ENCODE measurements around the gene PIP5KL1. TPM values are rescaled to one million over a fixed set of nuclear protein-coding genes. Genes with fewer than 3 reads are reported as not detected.

PIP5KL1 gene
- total RNA-seq, 1 experiment from 2014 or later = 0.95 TPM

DNA sequence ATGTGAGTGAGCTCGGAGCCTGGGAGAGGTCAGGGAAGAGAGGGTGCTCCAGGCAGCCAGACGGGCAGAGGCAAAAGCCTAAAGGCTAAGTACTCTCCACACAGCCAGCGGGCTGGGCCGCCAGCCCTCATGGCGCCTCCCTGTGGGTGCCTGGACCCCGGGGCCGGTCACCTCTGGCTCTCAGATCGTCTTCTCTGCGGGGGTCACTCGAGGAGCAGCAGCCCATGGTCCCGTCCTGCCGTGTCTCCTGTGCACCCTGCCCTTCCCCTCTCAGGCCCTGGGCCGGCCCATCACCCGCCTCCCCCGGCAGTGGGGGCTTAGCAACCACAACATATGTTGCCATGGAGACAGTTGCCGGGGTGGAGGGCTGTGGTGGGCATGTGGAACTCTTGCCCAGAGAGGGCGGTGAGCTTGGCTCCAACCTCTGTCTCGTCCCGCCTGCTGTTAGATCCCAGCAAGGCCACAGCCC lies 57.3 kb downstream of the PIP5KL1 start:
- DNase-seq (ENCODE audit: low spot score) = no peak

- DNase-seq (ENCODE audit: low spot score) = no peak
Measured at GRCh38 chr9:127872369-127873222, 58.0 kb downstream of the PIP5KL1 start.

GRCh38 chr9:127871531-127871930 lies 59.0 kb downstream of the PIP5KL1 start:
- DNase-seq (ENCODE audit: low spot score) = no peak

- no peak for DNase-seq (ENCODE audit: low spot score)
Measured at GRCh38 chr9:127870887-127871286, 59.7 kb downstream of the PIP5KL1 start.

Other genes with a start within 250 kb of the PIP5KL1 start
- gene CFAP157, start 223.8 kb downstream of the PIP5KL1 start, total RNA-seq (2014; rRNA removed; shearing (Covaris generic)) = not detected in 2 replicates
- gene PTRH1, start 215.1 kb downstream of the PIP5KL1 start, total RNA-seq (2014; rRNA removed; shearing (Covaris generic)) = 9.9 and 11.4 TPM in 2 replicates
- gene TTC16, start 214.7 kb downstream of the PIP5KL1 start, total RNA-seq (2014; rRNA removed; shearing (Covaris generic)) = not detected in 2 replicates
- gene TOR2A, start 195.5 kb downstream of the PIP5KL1 start, total RNA-seq (2014; rRNA removed; shearing (Covaris generic)) = 6.3 and 11.5 TPM in 2 replicates
- gene SH2D3C, start 152.1 kb downstream of the PIP5KL1 start, total RNA-seq (2014; rRNA removed; shearing (Covaris generic)) = 0.12 and 0.23 TPM in 2 replicates
- gene CDK9, start 144.7 kb downstream of the PIP5KL1 start, total RNA-seq (2014; rRNA removed; shearing (Covaris generic)) = 22.8 and 24.8 TPM in 2 replicates
- gene FPGS, start 127.9 kb downstream of the PIP5KL1 start, total RNA-seq (2014; rRNA removed; shearing (Covaris generic)) = 32.8 and 49.8 TPM in 2 replicates
- 1.8 and 3.0 TPM in 2 replicates for gene ENG, start 76.1 kb downstream of the PIP5KL1 start, total RNA-seq (2014; rRNA removed; shearing (Covaris generic))
- 25.3 and 45.7 TPM in 2 replicates for gene AK1, start 53.1 kb downstream of the PIP5KL1 start, total RNA-seq (2014; rRNA removed; shearing (Covaris generic))
- 12.4 and 14.8 TPM in 2 replicates for gene ST6GALNAC6, start 31.2 kb downstream of the PIP5KL1 start, total RNA-seq (2014; rRNA removed; shearing (Covaris generic))
- gene ST6GALNAC4, start 13.7 kb downstream of the PIP5KL1 start, total RNA-seq (2014; rRNA removed; shearing (Covaris generic)) = 5.2 and 12.8 TPM in 2 replicates
- gene DPM2, start 7.1 kb upstream of the PIP5KL1 start, total RNA-seq (2014; rRNA removed; shearing (Covaris generic)) = 31.1 and 35.4 TPM in 2 replicates
- 7.6 and 10.6 TPM in 2 replicates for gene EEIG1, start 50.2 kb upstream of the PIP5KL1 start, total RNA-seq (2014; rRNA removed; shearing (Covaris generic))
- gene NAIF1, start 136.5 kb upstream of the PIP5KL1 start, total RNA-seq (2014; rRNA removed; shearing (Covaris generic)) = 6.5 and 12.3 TPM in 2 replicates
- 4.7 and 5.8 TPM in 2 replicates for gene SLC25A25, start 137.5 kb upstream of the PIP5KL1 start, total RNA-seq (2014; rRNA removed; shearing (Covaris generic))
- gene PTGES2, start 197.0 kb upstream of the PIP5KL1 start, total RNA-seq (2014; rRNA removed; shearing (Covaris generic)) = 25.7 and 37.0 TPM in 2 replicates
- gene LCN2, start 218.7 kb upstream of the PIP5KL1 start, total RNA-seq (2014; rRNA removed; shearing (Covaris generic)) = 0.19 TPM in 1 of 2 replicates, not detected in the other
- gene BBLN, start 229.5 kb upstream of the PIP5KL1 start, total RNA-seq (2014; rRNA removed; shearing (Covaris generic)) = 137 and 245 TPM in 2 replicates